H1 (cell line): ENCODE data around the gene HS6ST2. TPM values are rescaled to one million over a fixed set of nuclear protein-coding genes. Genes with fewer than 3 reads are reported as not detected.

Experiments
- CTCF ChIA-PET: fragments of 300-600 bp; sonication (Branson Sonifier 250); formaldehyde crosslinking; loops from one replicate; lab custom pipeline; 2021; ENCODE audit not compliant: partially characterized antibody; lab: Charles Lee
- POLR2A ChIA-PET: fragments of 300-600 bp; sonication (Branson Sonifier 250); formaldehyde crosslinking; loops from one replicate; lab custom pipeline; 2021; ENCODE audit warnings: inconsistent platforms; ENCODE audit not compliant: partially characterized antibody; lab: Charles Lee
- DNase-seq, 2 experiments: peaks; one replicate each; pipeline versions ENCODE4 v3.0.0 to v3.0.0-alpha.2; 2010 to 2022; ENCODE audit warnings: low spot score in 2 of 2, low read depth in 1 of 2, mixed read lengths in 1 of 2
- FAIRE-seq: peaks from 2 replicates; lab custom pipeline; 2011; peaks lifted over from hg19 to GRCh38; lab: Jason Lieb, UNC
- H2AFZ ChIP-seq: 2 replicates; pipeline ENCODE4 v1.8.1; 2012; ENCODE audit warnings: low read length, inconsistent platforms
- H2AK5ac ChIP-seq: 2 replicates; pipeline ENCODE4 v1.6.1; 2013; ENCODE audit warnings: low read depth, low read length
- H2BK120ac ChIP-seq: replicated peaks from 2 replicates; pipeline ENCODE3; 2013; ENCODE audit warnings: low read depth, low read length, inconsistent platforms
- H2BK12ac ChIP-seq: 2 replicates; pipeline ENCODE4 v1.6.1; 2013; ENCODE audit warnings: low read depth, low read length
- H2BK15ac ChIP-seq: 2 replicates; pipeline ENCODE4 v1.6.1; 2013; ENCODE audit warnings: low read length
- H2BK20ac ChIP-seq: 2 replicates; pipeline ENCODE4 v1.6.1; 2013; ENCODE audit warnings: low read length
- H2BK5ac ChIP-seq: 2 replicates; pipeline ENCODE4 v1.6.1; 2013; ENCODE audit warnings: low read depth, low read length
- H3K14ac ChIP-seq: 2 replicates; pipeline ENCODE4 v1.6.1; 2013; ENCODE audit warnings: inconsistent platforms; ENCODE audit not compliant: insufficient read length
- H3K18ac ChIP-seq: 2 replicates; pipeline ENCODE4 v1.6.1; 2013; ENCODE audit warnings: low read length; ENCODE audit errors: extremely low read depth
- H3K23ac ChIP-seq: 2 replicates; pipeline ENCODE4 v1.6.1; 2013; ENCODE audit warnings: inconsistent platforms; ENCODE audit not compliant: insufficient read length
- H3K23me2 ChIP-seq: 2 replicates; pipeline ENCODE4 v1.6.1; 2013; ENCODE audit warnings: low read depth, low read length
- H3K27ac ChIP-seq: 2 replicates; pipeline ENCODE4 v1.6.1; 2011; ENCODE audit warnings: low read depth, low read length, inconsistent platforms
- H3K27me3 ChIP-seq, 4 experiments: replicated peaks in 1 of 4; 1 replicate in 1 of 4; 2 replicates in 3 of 4; pipeline versions ENCODE4 v1.6.1 to v1.8.1; 2011 to 2013; ENCODE audit warnings: low read length in 3 of 4, mild to moderate bottlenecking in 3 of 4, inconsistent platforms in 2 of 4, mixed read lengths in 2 of 4, moderate library complexity in 1 of 4; ENCODE audit not compliant: control insufficient read depth in 3 of 4, insufficient read depth in 3 of 4; ENCODE audit errors: extremely low read depth in 1 of 4
- H3K36me3 ChIP-seq, 4 experiments: 2 replicates each; pipeline versions ENCODE4 v1.6.1 to v1.8.1; 2011 to 2013; ENCODE audit warnings: mild to moderate bottlenecking in 4 of 4, low read length in 3 of 4, moderate library complexity in 2 of 4, control low read depth in 1 of 4, inconsistent platforms in 1 of 4; ENCODE audit not compliant: insufficient read depth in 4 of 4, control insufficient read depth in 2 of 4
- H3K4ac ChIP-seq: replicated peaks from 2 replicates; pipeline ENCODE3; 2013; ENCODE audit warnings: low read length, low read depth, mixed read lengths, inconsistent platforms; ENCODE audit not compliant: insufficient read length
- H3K4me1 ChIP-seq, 4 experiments: replicated peaks in 1 of 4; 1 replicate in 1 of 4; 2 replicates in 3 of 4; pipeline versions ENCODE4 v1.6.1 to v1.8.1; 2011 to 2013; ENCODE audit warnings: low read length in 3 of 4, inconsistent platforms in 2 of 4, mixed read lengths in 1 of 4; ENCODE audit not compliant: insufficient read depth in 4 of 4, control insufficient read depth in 3 of 4
- H3K4me2 ChIP-seq, 2 experiments: 2 replicates each; pipeline versions ENCODE4 v1.6.1 to v1.8.1; 2011 to 2013; ENCODE audit warnings: low read depth in 2 of 2, low read length in 2 of 2, control low read depth in 1 of 2, inconsistent platforms in 1 of 2, mild to moderate bottlenecking in 1 of 2; ENCODE audit not compliant: insufficient read depth in 1 of 2
- H3K4me3 ChIP-seq, 4 experiments: fragments of 200-600, 300-600 bp in 1 of 4; sonication (generic), shearing (Covaris generic), sonication (Bioruptor Twin) in 1 of 4; 2 replicates each; pipeline versions ENCODE4 v1.5.1 to v1.8.1; 2011 to 2016; ENCODE audit warnings: low read length in 4 of 4, low read depth in 3 of 4, control low read depth in 2 of 4, inconsistent platforms in 2 of 4, mild to moderate bottlenecking in 2 of 4, mixed read lengths in 1 of 4, moderate library complexity in 1 of 4; ENCODE audit not compliant: insufficient read depth in 2 of 4; ENCODE audit errors: extremely low read depth in 1 of 4
- H3K56ac ChIP-seq: replicated peaks from 2 replicates; pipeline ENCODE3; 2013; ENCODE audit warnings: low read depth, mild to moderate bottlenecking, mixed read lengths, low read length, inconsistent platforms; ENCODE audit not compliant: insufficient read length
- H3K79me1 ChIP-seq: 2 replicates; pipeline ENCODE4 v1.6.1; 2013; ENCODE audit warnings: low read depth, low read length, control low read depth
- H3K79me2 ChIP-seq, 2 experiments: 2 replicates each; pipeline versions ENCODE4 v1.6.1 to v1.8.1; 2012 to 2013; ENCODE audit warnings: low read length in 2 of 2, mild to moderate bottlenecking in 2 of 2, inconsistent platforms in 1 of 2; ENCODE audit not compliant: insufficient read depth in 2 of 2, control insufficient read depth in 1 of 2
- H3K9ac ChIP-seq, 4 experiments: replicated peaks in 1 of 4; 1 replicate in 1 of 4; 2 replicates in 3 of 4; pipeline versions ENCODE4 v1.6.1 to v1.8.1; 2011 to 2013; ENCODE audit warnings: low read depth in 3 of 4, low read length in 3 of 4, control low read depth in 2 of 4, mild to moderate bottlenecking in 2 of 4, moderate library complexity in 2 of 4, inconsistent platforms in 1 of 4; ENCODE audit errors: extremely low read depth in 1 of 4
- H3K9me3 ChIP-seq, 2 experiments: 2 replicates each; pipeline versions ENCODE4 v1.6.1 to v1.8.1; 2012 to 2013; ENCODE audit warnings: mild to moderate bottlenecking in 2 of 2, moderate library complexity in 2 of 2, control low read depth in 1 of 2, inconsistent platforms in 1 of 2, low read depth in 1 of 2, low read length in 1 of 2, mixed read lengths in 1 of 2; ENCODE audit not compliant: insufficient read depth in 2 of 2
- H4K20me1 ChIP-seq, 2 experiments: replicated peaks in 1 of 2; 2 replicates each; pipeline versions ENCODE3 to v1.8.1; 2011 to 2013; ENCODE audit warnings: inconsistent platforms in 2 of 2, low read length in 2 of 2, mild to moderate bottlenecking in 1 of 2; ENCODE audit not compliant: insufficient read depth in 2 of 2, control insufficient read depth in 1 of 2
- H4K5ac ChIP-seq: 2 replicates; pipeline ENCODE4 v1.6.1; 2013; ENCODE audit warnings: low read length, low read depth, mixed read lengths, inconsistent platforms; ENCODE audit not compliant: insufficient read length
- H4K8ac ChIP-seq: 2 replicates; pipeline ENCODE4 v1.8.0; 2013; ENCODE audit warnings: mild to moderate bottlenecking, moderate library complexity, low read length, inconsistent platforms; ENCODE audit not compliant: insufficient read depth; ENCODE audit errors: extremely low read depth
- H4K91ac ChIP-seq: replicated peaks from 2 replicates; pipeline ENCODE3; 2013; ENCODE audit warnings: low read length, mixed read lengths, inconsistent platforms; ENCODE audit not compliant: insufficient read length
- BRCA1 ChIP-seq: IDR thresholded peaks from 2 replicates; pipeline ENCODE4 v1.6.1; 2012; ENCODE audit warnings: low read depth, low read length, improper control_type of control experiment
- CHD1 ChIP-seq: IDR thresholded peaks from 2 replicates; pipeline ENCODE4 v1.6.1; 2012; ENCODE audit warnings: low read depth, low read length, improper control_type of control experiment
- E2F6 ChIP-seq: IDR thresholded peaks from 2 replicates; pipeline ENCODE4 v1.6.1; 2012; ENCODE audit warnings: inconsistent platforms
- EP300 ChIP-seq, 2 experiments: IDR thresholded peaks; 1 replicate in 1 of 2; 2 replicates in 1 of 2; pipeline ENCODE4 v1.6.1; 2011 to 2012; ENCODE audit warnings: low read depth in 2 of 2, low read length in 2 of 2, mild to moderate bottlenecking in 2 of 2, borderline replicate concordance in 1 of 2, inconsistent platforms in 1 of 2, moderate library complexity in 1 of 2
- GABPA ChIP-seq: IDR thresholded peaks from 2 replicates; pipeline ENCODE4 v1.6.1; 2011; ENCODE audit warnings: mild to moderate bottlenecking, low read length, moderate library complexity, borderline replicate concordance; ENCODE audit not compliant: insufficient read depth
- NANOG ChIP-seq: IDR thresholded peaks from 2 replicates; pipeline ENCODE4 v1.6.1; 2011; ENCODE audit warnings: low read length, low read depth, mild to moderate bottlenecking, inconsistent platforms; ENCODE audit not compliant: insufficient read depth, poor library complexity, severe bottlenecking
- POLR2AphosphoS5 ChIP-seq: IDR thresholded peaks from 2 replicates; pipeline ENCODE4 v1.6.1; 2011; ENCODE audit warnings: low read depth, low read length
- RFX5 ChIP-seq: IDR thresholded peaks from 2 replicates; pipeline ENCODE4 v1.6.1; 2011; ENCODE audit warnings: low read depth, low read length, improper control_type of control experiment, borderline replicate concordance
- RNF2 ChIP-seq: fragments of 200-900, 300-1000 bp; sonication (generic); IDR thresholded peaks from 2 replicates; pipeline ENCODE4 v1.7.1; 2016; ENCODE audit warnings: borderline replicate concordance, low read depth, mild to moderate bottlenecking, antibody characterized with exemption, low read length; ENCODE audit not compliant: poor library complexity, severe bottlenecking; ENCODE audit errors: missing control alignments
- RXRA ChIP-seq: IDR thresholded peaks from 2 replicates; pipeline ENCODE4 v1.6.1; 2011; ENCODE audit warnings: low read depth, mild to moderate bottlenecking, low read length, moderate library complexity; ENCODE audit not compliant: insufficient read depth
- SRF ChIP-seq: IDR thresholded peaks from 2 replicates; pipeline ENCODE4 v1.6.1; 2011; ENCODE audit warnings: mild to moderate bottlenecking, low read depth, low read length, moderate library complexity
- TAF7 ChIP-seq: optimal IDR thresholded peaks from 2 replicates; pipeline ENCODE3; 2011; ENCODE audit warnings: low read depth, mild to moderate bottlenecking, inconsistent platforms, low read length, moderate library complexity, borderline replicate concordance
- WGBS, 2 experiments: shearing (Covaris generic) in 1 of 2; methylation state at CpG; one replicate each; pipeline versions ENCODE4 v1.1.6 to v1.1.7; 2013 to 2015; ENCODE audit warnings: low lambda C conversion rate in 2 of 2, mixed read lengths in 2 of 2, inconsistent platforms in 1 of 2, low coverage in 1 of 2, missing lambda C conversion rate in 1 of 2; ENCODE audit not compliant: insufficient replicate concordance in 2 of 2, insufficient coverage in 1 of 2, insufficient read length in 1 of 2; ENCODE audit errors: extremely low coverage in 1 of 2, missing lambda C conversion rate in 1 of 2; 5-methylcytosine and 5-hydroxymethylcytosine counted together
- polyA plus RNA-seq, 7 experiments: library from polyadenylated mRNA; depleted of rRNA in 3 of 7; stranded (reverse) in 5 of 7; unstranded in 2 of 7; fragments of >200 nt in 5 of 7; fragments of 200-250 nt in 2 of 7; gene quantifications; 1 replicate in 5 of 7; 2 replicates in 1 of 7; 4 replicates in 1 of 7; pipeline versions ENCODE4 v1.2.1 to v1.2.3, GENCODE V29; 2011 to 2013; ENCODE audit warnings: missing spikeins in 2 of 7, mixed read lengths in 2 of 7
- total RNA-seq: library from RNA; stranded (reverse); fragmentation: NEBNext Ultra II Directional; extraction: Animal tissue kit (Norgen Biotek cat#: 25700); gene quantifications from 2 replicates; pipeline ENCODE4 v1.2.1, GENCODE V29; 2021

The HS6ST2 gene
- total and polyA plus RNA-seq, 2 of the 8 experiments (the other 6 are each of a cell fraction or from before 2014, with no cell fraction given) = 3.9 TPM

- no peak overlapping the region for H2BK15ac ChIP-seq
- H3K4ac ChIP-seq = no peak overlapping the region
- H3K56ac ChIP-seq = no peak overlapping the region
- FAIRE-seq (peak; percentile 19), DNase-seq (no peak)
- no peaks in the 10 kb centered on the region for H3K36me3 ChIP-seq
- H2BK120ac ChIP-seq = no peak overlapping the region
- no peak overlapping the region for H4K8ac ChIP-seq
- H3K27me3 ChIP-seq = no peaks in the 10 kb centered on the region
- H3K18ac ChIP-seq = no peak overlapping the region
- 86% methylated on average over 2 of the region's 2 CpGs; no CpG with 5 or more reads in 1 of the 2 experiments for WGBS, 2 experiments
- H3K4me2 ChIP-seq = no peak overlapping the region
- no peak overlapping the region for H3K14ac ChIP-seq
- H4K91ac ChIP-seq = no peak overlapping the region
- no peaks in the 10 kb centered on the region for H3K79me2 ChIP-seq
- H3K4me1 ChIP-seq = no peaks in the 10 kb centered on the region; a peak in 2 of 7 replicates
- ChIA-PET POLR2A (no interaction called here), CTCF (no interaction called here)
- no peak overlapping the region for H4K5ac ChIP-seq
- no peak overlapping the region for H3K9ac ChIP-seq
- no peaks in the 10 kb centered on the region for H4K20me1 ChIP-seq
- no peak overlapping the region for H3K27ac ChIP-seq
- no peak overlapping the region for H2AFZ ChIP-seq
- TF ChIP-seq E2F6 (no peak), POLR2AphosphoS5 (no peak), CHD1 (no peak), GABPA (no peak), SRF (no peak), NANOG (no peak), RXRA (no peak), TAF7 (no peak), EP300 (IDR thresholded peaks at IDR 0.05; ENCODE audit: borderline replicate concordance in 1 of 2, low read depth in 2 of 2, low read length in 2 of 2) (no peak), RFX5 (no peak), RNF2 (no peak), BRCA1 (no peak)
- H3K9me3 ChIP-seq = no peaks in the 10 kb centered on the region
- no peak overlapping the region for H2BK12ac ChIP-seq
- no peak overlapping the region for H2BK5ac ChIP-seq
- no peak overlapping the region for H2BK20ac ChIP-seq
- no peak overlapping the region for H3K23ac ChIP-seq
- no peak overlapping the region for H2AK5ac ChIP-seq
- no peaks in the 10 kb centered on the region for H3K23me2 ChIP-seq
- H3K79me1 ChIP-seq = no peaks in the 10 kb centered on the region
- no peak overlapping the region for H3K4me3 ChIP-seq
Observed at GRCh38 chrX:132833373-132833772, 125.1 kb downstream of the HS6ST2 start.
